HG03135 (cell line): ENCODE measurements around the gene TULP4.

Experiments used
- ATAC-seq: cut with Tn5 transposase; IDR thresholded peaks from one replicate; pipeline ENCODE4 v1.9.1; 2021; ENCODE audit warnings: mild to moderate bottlenecking, moderate library complexity; ENCODE audit not compliant: unreplicated experiment

TULP4 gene, protein sequence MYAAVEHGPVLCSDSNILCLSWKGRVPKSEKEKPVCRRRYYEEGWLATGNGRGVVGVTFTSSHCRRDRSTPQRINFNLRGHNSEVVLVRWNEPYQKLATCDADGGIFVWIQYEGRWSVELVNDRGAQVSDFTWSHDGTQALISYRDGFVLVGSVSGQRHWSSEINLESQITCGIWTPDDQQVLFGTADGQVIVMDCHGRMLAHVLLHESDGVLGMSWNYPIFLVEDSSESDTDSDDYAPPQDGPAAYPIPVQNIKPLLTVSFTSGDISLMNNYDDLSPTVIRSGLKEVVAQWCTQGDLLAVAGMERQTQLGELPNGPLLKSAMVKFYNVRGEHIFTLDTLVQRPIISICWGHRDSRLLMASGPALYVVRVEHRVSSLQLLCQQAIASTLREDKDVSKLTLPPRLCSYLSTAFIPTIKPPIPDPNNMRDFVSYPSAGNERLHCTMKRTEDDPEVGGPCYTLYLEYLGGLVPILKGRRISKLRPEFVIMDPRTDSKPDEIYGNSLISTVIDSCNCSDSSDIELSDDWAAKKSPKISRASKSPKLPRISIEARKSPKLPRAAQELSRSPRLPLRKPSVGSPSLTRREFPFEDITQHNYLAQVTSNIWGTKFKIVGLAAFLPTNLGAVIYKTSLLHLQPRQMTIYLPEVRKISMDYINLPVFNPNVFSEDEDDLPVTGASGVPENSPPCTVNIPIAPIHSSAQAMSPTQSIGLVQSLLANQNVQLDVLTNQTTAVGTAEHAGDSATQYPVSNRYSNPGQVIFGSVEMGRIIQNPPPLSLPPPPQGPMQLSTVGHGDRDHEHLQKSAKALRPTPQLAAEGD (N-terminal part only)

DNA sequence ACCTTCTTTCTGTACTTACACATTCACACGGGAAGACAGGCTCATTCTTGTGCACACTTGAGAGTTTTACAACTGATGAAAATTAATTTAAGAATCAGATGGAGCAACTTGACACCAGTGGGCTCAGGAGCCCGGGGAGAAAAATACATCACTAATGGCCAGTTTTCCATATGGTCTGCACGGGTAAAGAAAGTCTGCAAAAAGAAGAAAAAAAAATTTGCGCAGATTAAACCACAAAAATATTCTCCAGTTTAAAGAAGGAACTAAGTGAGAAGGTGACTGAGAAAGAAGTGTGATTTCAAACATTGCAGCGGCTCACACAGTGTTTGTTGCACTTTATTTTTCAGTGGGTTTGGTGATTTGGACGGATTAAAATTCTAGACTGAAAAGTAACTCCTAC lies at the start of gene TULP4:
Gene TULP4, plus strand, starts transcription at position 301 of the 400 bp plus-strand sequence. CDS start 1,552 bp downstream, outside the sequence.
- no peak for ATAC-seq

DNA sequence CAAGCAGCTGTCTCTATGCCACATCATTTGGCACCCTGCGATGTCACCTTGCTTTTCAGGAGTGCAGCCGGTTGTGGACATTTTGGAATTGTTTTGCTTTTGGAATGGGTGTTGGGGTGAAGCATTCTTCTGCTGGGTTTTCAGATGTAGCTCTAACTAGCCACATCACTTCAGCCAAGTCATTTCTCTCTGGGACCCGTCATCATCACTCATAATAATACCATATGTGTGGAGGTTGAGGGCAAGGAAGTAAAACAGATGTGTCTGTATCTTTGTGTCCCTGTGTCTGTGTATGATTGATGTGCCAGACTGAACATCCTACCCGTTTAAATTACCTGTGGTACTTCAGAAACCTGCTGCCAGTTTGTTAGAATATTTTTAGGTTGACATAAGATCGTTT lies 49.5 kb upstream of the TULP4 start:
- ATAC-seq: no peak

DNA sequence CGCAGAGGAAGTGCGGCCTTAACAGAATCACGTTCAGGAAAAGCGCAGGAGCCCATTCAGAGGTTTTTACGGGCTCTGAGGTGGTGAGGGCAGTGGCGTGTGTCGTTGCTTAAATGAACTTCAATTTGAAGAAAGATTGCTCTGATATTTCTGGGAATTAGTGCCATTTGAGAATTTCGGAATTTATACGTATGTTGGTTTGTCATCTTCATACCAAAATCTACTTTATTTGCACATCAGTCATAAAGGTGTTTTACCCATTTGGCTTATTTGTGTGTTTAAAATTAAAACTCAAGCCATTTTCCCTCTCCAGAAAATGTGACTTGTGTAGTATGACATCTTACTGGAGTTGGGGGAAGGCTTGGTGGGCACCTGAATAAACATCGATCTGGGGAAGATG lies 48.1 kb upstream of the TULP4 start:
- no peak for ATAC-seq

DNA sequence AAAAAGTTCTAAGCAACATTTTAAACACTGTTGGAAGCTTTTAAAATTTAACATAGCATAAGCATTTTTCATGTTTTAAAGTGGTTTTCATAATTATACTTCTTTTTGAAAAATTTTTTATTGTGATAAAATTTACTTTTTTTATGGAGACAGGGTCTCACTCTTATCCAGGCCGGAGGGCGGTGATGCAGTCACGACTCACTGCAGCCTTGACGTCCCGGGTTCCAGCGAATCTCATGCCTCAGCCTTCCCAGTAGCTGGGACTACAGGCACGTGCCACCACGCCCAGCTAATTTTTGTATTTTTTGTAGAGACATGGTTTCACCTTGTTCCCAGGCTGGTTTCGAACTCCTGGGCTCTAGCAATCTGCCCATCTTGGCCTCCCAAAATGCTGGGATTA lies 46.1 kb upstream of the TULP4 start:
- ATAC-seq: no peak

DNA sequence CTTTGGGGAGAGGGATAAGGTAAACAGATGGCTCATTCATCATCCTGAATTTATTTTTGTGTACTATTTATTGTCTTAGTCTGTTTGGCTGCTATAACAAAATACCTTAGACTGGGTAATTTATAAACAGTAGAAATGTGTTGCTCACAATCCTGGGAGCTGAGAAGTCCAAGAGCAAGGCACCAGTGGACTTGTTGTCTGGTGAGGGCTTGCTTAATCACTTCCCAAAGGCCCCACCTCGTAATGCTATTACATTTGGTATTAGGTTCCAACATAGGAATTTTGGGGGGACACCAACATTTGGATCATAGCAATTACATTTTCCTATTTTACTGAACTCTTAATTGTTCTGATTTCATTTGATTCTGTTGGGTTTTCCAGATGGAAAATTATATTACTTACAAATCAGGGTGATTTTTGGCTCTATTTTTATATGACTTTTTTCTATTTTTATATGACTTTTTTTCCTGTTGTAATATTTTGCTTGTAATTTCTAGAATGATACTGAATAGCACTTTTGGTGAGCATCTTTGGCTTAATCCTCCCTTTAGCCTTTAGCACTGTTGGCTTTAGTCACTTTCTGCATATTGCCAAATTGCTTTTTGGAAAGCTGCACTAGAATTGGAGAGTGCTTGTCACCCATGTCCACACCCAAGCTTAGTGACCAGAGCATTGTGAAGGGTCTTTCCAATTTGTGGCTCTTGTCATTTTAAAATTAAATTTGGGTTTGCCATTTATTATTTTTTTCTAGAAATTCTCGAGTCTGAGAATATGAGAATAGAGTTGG lies 43.7 kb upstream of the TULP4 start:
- no peak for ATAC-seq

GRCh38 chr6:158269657-158270056 lies 42.6 kb upstream of the TULP4 start:
- no peak for ATAC-seq

DNA sequence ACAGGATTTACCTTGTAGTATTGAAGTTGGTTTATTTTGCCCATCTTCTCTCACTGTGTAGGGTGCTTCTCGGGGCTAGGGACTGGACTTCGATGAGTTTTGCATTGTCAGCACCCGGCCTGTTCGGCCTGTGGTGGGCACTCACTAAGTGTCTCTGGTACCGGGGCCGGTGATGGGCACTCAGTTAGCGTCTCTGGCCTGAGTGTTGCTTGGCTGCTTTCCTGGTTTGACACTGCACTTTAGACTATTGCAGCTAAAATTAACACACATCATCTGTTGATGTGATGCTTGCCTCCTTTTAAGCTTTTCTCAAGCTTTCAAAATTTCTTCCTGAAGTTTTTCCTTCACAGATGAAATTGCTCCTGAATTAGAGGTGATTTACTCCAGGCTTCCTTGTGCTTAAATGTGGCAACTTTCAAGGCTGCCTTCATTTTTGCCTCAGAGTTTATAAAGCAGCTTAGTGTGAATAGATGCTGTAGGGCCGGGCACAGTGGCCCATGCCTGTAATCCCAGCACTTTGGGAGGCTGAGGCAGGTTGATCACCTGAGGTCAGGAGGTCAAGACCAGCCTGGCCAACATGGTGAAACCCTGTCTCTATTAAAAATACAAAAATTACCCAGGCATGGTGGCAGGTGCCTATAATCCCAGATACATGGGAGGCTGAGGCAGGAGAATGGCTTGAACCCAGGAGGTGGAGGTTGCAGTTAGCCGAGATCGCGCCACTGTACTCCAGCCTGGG lies 41.7 kb upstream of the TULP4 start:
- ATAC-seq: no peak

GRCh38 chr6:158272324-158272723 lies 39.9 kb upstream of the TULP4 start:
- no peak for ATAC-seq

DNA sequence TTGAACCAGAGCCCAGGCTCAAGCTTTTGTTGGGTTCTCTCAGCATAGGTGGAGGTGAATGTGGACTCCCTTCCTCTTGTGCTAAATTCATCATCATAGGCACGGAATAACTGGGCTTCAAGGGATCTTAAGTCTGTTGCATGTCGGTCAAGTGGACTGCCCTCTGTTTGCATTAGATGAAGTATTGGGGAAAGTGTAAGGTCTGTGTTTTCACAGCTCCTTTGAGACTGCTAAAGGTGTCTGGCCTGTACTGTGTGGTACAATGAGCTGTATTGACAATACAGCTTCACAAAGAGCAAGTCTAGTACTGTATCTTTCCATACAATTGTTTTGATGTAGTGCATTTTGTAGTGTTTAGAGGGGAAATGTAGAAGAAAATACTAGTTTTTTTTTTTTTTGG lies 34.3 kb upstream of the TULP4 start:
- no peak for ATAC-seq

DNA sequence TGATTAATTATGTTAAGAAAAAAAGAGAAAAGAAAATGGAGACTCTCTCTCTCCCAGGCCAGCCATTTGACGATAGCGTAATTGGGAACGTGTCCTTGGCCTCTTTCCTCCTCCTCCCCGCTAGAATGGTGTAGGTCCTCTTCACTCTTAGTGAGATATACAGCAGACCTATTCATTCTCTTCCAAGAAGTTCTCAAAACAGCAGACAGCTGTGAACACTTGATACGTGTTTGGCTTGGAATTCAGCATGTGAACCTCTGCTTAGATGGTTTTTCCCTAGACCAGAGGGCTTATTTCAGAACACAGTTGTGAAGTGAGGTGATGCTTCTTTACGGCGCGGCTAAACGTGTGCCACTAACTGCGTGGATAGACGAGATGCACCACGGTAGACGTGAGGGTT lies 32.6 kb upstream of the TULP4 start:
- no peak for ATAC-seq

DNA sequence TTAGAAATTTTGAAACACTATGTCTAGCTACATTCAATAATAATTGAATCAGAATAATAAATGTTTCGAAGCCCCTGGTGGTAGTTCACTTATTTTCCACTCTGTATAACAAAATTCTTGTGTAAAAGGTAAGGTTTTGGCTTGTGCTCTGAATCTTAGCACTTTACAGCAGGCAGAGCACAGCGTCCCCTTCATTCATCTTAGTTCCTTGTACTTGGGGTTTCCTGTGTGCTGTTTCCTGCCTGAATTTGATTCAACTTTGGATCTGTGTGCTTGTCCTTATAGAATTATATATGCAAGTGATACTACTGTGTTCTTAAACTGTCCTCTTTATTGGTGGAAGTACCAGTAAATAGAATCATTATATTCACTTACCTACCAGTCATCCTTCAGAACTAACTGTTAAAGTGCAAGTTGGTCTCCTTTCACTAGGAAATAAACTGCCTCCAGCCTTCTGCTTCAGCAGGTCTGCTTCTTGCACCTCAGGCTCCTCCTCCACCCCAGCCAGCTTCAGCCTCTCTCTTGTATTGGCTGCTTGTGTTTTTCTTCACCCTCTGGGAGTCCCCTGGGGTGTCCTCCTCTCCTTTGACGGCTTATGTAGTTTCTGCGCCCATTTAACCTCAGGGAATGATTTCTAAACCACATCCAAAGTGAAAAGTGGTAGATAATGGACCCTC lies 28.8 kb upstream of the TULP4 start:
- no peak for ATAC-seq

DNA sequence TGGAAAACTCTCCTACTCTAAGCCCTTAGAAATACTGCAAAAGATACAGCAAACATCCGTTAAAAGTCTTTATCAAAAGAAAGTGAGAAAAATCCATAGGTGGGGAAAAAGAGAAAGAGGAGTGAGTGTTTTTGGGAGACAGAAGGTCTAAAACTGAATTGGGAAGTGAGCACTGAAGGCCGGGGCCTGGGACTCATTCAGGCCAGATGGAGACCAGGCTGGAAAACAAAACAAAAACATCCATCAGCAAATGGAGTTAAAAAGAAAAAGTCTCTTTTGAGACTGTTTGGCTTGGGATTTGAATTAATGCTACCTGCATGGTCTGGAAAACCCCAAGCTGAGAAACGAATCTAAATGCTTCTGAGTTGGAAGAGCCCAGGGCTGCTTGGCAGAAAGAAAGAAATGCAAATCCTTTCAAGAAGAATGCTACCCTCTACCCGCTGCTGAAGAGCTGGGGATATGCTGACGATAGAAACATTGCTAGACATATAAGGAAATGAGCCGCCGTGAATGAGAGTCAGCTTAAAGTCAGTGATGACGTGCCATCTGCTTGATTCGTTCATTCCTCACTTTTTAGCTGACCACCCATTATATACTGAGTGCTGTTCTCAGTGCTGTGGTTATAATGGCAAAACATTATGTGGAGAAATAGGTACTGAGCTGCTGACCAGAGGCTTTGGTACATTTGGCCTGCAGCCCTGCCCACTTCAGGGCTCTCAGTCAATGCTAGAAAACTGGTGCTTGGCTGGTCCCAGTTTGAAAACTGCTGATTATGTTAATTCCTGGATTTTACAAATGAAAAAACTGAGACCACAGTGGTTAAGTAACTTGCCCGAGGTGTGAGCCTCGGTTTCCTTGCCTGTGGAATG lies 28.0 kb upstream of the TULP4 start:
- no peak for ATAC-seq

GRCh38 chr6:158284876-158285655 lies 27.2 kb upstream of the TULP4 start:
- ATAC-seq: no peak

DNA sequence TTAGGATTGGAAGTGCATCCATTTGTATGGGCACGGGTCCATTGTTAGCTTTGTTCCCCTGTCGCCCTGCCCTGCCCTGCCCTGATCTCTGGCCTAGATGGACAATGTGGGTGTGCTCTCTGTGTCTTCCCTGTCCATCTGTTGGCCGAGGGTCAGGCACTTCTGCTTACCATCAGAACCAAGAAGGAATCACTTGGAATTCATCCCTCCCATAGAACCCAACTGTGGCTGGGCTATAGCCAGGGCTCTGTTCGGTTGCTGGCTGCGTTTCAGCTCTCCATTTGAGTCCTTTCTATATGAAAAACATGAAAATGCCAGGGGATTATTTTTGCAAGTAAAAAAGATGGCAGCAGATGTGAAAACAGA lies 26.6 kb upstream of the TULP4 start:
- ATAC-seq: no peak

GRCh38 chr6:158286413-158286812 lies 25.9 kb upstream of the TULP4 start:
- no peak for ATAC-seq

- no peak for ATAC-seq
These were observed 25.2 kb upstream of the TULP4 start for GRCh38 chr6:158287047-158287446.

DNA sequence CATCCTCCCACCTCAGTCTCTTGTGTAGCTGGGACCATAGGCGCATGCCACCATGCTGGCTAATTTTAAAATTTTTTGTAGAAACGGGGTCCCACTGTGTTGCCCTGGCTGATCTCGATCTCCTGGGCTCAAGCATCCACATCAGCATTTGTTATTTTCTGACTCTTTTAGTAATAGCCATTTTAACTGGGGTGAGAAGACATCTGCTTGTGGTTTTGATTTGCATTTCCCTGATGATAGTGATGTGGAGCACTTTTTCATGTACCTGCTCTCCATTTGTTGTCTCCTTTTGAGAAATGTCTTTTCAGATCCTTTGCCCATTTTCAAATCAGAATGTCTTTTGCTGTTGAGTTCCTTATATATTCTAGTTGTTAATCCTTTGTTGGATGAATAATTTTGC lies 22.2 kb upstream of the TULP4 start:
- ATAC-seq: no peak

- ATAC-seq: peak; percentile 74
These were observed 21.6 kb upstream of the TULP4 start for GRCh38 chr6:158290659-158291058.
